ENCODE results near the gene KLK14.

KLK14 gene

DNA sequence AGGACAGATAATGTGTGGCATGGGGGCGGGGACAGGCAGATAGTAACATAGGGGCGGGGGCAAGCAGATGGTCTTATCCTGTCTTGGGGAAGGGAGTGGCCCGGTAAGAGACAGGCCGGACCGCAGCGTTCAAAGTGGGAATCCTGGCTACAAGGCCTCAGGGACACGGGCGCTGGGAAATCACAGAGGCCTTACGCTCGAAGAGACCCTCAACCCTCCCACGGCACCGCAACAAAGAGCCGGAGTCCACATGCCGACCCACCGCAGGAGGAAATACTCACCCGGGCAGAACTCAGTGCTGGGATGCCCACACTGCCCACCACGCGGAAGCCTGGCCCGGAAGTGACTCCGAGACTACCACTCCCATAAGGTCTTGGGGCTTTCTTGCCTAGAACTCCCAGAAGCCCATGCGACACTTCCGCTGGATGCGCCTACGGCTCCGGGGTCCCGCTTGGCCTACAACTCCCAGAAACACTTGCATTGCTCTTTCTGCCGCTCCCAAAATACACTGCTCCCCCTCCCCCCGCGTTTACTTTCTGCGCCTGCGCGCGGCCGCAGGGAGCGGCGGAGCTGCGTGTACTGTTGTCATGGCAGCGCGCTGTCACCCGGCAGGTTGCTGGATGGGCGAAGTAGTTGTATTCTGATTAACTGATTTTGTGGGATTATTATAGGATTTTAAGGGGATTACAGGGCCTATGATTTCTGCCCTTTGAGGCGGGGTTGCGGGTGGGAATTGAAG, 25.5 kb upstream of the KLK14 start, which contains the start of gene CTU1:
Gene CTU1 (minus strand): TSS at position 344 of the 739 bp plus-strand sequence. CDS start 3,840 bp downstream, outside the sequence.
- DNase-seq (ENCODE audit: low read depth, low spot score), result peak; percentile 99

- peak; percentile 47 for DNase-seq (ENCODE audit: low read depth, low spot score)
These were observed 24.8 kb upstream of the KLK14 start for GRCh38 chr19:51107406-51108065.

- DNase-seq (ENCODE audit: low read depth, low spot score), result no peak
These were observed 21.2 kb upstream of the KLK14 start for GRCh38 chr19:51103926-51104341.

GRCh38 chr19:51102991-51103390, 20.3 kb upstream of the KLK14 start:
- DNase-seq (ENCODE audit: low read depth, low spot score), result no peak

DNA sequence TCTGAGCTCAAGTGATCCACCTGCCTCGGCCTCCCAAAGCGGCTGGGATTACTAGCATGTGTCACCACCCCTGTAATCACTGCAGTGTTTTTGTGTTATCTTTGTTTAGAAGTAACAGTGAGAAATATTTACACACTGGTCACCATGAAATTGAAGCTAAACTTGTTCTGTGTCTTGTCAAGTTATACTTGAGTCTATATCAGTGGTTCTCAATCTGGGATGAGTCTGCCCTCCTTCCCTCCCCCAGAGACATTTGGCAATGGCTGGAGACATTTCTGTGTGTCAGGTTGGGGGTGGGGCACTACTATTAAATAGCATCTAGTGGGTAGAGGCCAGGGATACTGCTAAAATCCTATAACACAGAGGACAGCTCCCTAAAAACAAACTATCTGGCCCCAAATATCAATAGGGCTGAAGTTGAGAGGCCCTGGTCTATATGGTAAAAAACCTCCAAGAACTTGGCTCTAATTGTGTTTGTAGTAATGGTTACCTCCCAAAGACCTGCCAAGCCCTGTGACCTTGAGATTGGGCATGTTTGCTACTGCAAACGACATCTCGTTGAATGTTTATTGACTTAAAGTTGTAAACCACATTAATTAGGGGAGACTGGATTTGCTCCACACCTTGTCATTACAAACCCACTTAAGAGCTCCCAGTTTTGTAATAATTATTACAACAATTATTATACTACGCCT, 18.6 kb upstream of the KLK14 start:
- DNase-seq (ENCODE audit: low read depth, low spot score), result no peak

- DNase-seq (ENCODE audit: low read depth, low spot score), result no peak
These were observed 17.9 kb upstream of the KLK14 start for GRCh38 chr19:51100601-51101000.

DNA sequence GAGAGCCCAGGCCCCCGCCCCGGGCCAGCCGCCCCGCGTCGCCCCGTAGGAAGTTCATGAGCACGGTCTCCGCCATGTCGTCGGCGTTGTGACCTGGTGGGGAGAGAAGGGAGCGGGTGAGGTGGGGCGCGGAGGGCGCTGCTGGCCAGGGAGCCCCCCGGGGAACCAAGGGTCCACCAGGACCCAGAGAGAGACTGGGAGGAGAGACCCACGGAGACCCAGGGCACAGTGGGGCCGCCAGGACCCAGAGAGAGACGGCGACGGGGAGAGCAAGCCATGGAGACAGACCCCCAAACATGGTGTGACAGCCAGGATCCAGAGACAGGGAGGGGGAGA, 16.3 kb upstream of the KLK14 start:
- DNase-seq (ENCODE audit: low read depth, low spot score), result no peak

DNA sequence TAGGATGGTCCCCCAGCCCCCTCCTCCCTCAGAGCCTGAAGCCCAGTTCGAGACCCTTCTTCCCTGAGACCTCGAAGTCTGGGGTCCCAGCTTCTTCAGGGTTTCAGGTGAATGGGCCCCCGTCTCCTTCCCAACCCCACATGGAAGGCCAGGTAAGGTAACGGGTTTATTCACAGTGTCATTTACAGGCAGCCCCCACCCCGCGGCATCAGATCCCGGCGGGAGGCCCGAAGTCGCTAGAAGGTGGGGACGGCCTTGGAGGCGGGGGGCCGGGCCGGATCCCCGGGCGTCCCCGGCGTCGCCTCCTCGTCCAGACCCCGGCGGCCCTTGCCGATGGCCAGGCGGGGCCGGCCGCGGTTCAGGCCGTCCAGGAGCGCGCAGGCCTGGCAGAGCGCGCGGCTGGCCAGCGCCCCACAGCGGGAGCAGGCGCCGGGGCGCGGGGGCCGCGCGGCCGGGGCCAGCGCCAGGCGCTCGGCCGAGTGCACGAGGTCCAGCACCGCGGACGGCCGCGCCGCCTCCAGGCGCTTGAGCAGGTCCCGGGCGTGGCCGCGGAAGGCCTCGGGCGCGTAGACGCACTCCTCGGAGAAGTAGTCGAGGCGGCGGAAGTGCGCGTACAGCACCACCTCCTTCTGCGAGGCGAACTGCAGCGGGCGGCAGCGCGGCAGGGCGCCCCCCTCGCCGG, 15.8 kb upstream of the KLK14 start:
- peak; percentile 57 for DNase-seq (ENCODE audit: low read depth, low spot score)

- no peak for DNase-seq (ENCODE audit: low read depth, low spot score)
These were observed 15.1 kb upstream of the KLK14 start for GRCh38 chr19:51097796-51098195.

- peak; percentile 65 for DNase-seq (ENCODE audit: low read depth, low spot score)
These were observed 14.6 kb upstream of the KLK14 start for GRCh38 chr19:51097166-51097738.

- no peak for DNase-seq (ENCODE audit: low read depth, low spot score)
These were observed 13.9 kb upstream of the KLK14 start for GRCh38 chr19:51096473-51097165.

DNA sequence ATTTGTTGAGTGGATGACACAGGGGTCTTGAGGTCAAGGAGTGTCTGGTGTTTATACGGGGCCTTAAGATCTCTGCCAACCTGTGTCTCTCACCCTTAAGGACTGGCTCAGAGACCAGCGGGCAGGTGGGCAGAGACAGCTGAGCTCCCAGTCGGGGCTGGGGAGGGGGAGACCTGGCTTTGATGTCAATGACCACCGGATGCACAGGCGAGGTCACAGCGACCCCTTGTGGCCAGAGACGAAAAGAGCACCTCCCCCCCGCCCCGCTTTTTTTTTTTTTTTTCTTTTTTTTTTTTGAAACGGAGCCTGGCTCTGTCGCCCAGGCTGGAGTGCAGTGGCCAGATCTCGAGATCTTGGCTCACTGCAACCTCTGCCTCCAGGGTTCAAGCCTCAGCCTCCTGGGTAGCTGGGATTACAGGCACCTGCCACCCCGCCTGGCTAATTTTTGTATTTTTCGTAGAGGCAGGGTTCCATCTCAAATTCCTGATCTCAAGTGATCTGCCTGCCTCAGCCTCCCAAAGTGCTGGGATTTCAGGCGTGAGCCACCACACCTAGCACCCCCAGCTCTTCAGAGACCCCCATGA, 12.1 kb upstream of the KLK14 start:
- peak; percentile 42 for DNase-seq (ENCODE audit: low read depth, low spot score)

DNA sequence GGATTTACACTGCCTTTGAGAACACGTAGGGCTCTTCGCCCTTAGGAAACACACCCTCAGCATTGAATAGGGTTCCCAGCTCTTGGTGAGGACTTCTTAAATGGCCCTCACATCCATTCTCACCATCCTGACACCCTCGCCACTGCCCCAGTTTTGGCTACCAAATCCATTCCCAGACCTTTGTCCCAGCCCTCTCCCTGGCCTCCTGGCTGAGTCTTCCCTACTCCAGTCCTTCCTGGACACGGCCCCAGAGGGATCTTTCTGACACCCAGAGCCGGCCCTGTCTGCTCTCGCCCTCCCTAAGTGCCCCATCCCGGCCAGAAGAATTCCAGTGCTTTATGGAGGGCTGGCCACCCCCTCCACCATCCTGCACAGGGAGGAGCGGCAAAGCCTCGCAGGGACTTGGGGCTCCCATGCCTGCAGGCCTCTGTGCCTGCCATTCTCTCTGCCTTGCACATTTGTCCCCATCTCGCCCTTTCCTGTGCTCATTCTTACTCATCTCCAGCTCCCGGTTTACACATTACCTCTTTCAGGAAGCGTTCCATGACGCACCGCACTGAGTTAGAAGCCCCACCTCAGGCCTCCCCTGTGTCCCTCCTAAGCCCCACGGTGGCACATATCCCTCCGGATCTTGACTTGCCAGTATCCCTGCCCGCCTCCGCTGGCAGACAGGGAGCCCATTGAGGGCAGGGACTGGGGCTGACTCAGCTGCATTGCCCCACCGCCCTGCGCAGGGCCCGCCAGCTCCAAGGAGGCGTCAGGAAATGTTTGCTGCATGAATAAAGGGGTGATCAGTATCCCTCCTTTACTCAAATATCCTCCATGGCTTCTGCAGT, 11.0 kb upstream of the KLK14 start:
- no peak for DNase-seq (ENCODE audit: low read depth, low spot score)

DNA sequence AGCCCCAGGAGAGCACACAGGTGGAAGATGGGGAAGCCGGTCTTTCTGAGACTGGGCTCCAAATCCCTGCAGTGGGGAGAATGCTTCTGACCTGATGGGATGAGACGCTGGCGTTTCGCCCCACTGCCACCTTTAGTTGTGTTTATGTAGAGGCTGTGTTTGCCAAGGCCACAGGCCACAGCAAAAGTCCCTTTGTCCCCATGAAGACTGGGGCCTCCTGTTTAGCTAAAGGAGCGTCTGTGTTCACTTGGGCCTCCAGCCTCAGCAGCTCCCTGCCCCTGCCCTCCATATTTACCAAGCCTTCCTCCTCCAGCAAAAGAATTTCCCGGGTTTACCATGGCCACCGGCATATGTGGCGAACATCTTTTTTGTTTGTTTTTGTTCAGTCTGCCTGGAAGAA, 10.4 kb upstream of the KLK14 start:
- no peak for DNase-seq (ENCODE audit: low read depth, low spot score)

DNA sequence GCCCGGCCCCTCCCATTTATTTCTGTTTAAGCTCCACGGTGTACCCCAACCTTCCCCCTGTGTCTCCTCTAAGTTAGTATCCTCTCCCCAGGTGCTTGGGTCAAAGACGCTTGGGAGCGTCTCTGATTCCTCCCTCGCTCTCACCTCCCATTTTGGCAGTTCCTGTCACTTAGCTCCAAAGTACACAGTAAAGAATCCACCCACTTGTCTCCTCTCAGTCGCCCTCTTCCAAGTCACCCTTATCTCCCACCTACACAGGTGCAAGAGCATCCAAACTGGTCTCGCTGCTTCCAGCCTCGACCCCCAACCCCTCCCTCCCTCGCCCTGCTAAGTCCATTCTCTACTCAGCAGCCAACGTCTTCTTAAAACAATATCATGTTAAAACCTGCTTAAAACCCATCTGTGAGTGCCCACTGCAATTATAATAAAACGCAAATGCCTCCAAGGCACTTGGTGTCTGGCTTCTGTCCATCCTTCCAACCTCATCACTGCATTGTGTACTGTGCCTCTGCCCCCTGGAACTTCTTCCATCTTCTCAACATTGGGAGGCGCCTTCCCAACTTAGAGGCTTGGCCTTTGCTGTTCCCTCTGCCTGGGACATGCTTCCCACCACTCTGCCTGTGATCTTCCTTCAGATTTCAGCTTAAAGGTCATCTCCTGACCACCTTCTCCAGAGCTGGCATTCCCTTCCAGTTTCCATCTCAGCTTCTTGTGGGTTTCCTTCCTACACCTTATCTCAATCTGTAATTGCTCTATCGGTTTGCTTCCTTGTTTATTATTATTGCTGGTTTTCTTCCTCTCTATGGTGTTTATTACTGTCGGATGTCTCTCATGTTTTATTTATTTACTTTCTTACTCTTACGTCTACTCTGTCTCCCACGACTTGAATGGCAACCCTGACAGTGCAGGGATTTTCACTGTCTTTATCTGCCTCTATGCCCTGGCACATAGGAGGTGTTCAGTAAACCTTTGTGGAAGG, 9.5 kb upstream of the KLK14 start:
- DNase-seq (ENCODE audit: low read depth, low spot score), result no peak

- no peak for DNase-seq (ENCODE audit: low read depth, low spot score)
These were observed 8.4 kb upstream of the KLK14 start for GRCh38 chr19:51091126-51091525.

- DNase-seq (ENCODE audit: low read depth, low spot score), result peak; percentile 20
These were observed 7.8 kb upstream of the KLK14 start for GRCh38 chr19:51090471-51090870.

- no peak for DNase-seq (ENCODE audit: low read depth, low spot score)
These were observed 7.1 kb upstream of the KLK14 start for GRCh38 chr19:51089786-51090185.

All from astrocyte of the hippocampus (primary cell).